ENCODE measurements around the gene NPNT.

The NPNT gene

GRCh38 chr4:105967058-105967658 is 71.9 kb downstream of the NPNT start:
- Mint-ChIP-seq H3K4me3 (peak overlapping the region; percentile 12 to 59 (median 26)), H3K27ac (peak overlapping the region; percentile 84 to 93 (median 87)), H3K36me3 (ENCODE audit: low read depth) (peaks cover 13% of the 10 kb centered on the region), H3K27me3 (ENCODE audit: low read depth) (peaks cover 3% of the 10 kb centered on the region), H3K4me1 (peaks cover 65% of the 10 kb centered on the region), H3K9me3 (no peaks in the 10 kb centered on the region)
- TF ChIP-seq, protein P1, sequence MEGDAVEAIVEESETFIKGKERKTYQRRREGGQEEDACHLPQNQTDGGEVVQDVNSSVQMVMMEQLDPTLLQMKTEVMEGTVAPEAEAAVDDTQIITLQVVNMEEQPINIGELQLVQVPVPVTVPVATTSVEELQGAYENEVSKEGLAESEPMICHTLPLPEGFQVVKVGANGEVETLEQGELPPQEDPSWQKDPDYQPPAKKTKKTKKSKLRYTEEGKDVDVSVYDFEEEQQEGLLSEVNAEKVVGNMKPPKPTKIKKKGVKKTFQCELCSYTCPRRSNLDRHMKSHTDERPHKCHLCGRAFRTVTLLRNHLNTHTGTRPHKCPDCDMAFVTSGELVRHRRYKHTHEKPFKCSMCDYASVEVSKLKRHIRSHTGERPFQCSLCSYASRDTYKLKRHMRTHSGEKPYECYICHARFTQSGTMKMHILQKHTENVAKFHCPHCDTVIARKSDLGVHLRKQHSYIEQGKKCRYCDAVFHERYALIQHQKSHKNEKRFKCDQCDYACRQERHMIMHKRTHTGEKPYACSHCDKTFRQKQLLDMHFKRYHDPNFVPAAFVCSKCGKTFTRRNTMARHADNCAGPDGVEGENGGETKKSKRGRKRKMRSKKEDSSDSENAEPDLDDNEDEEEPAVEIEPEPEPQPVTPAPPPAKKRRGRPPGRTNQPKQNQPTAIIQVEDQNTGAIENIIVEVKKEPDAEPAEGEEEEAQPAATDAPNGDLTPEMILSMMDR (IDR thresholded peaks at IDR 0.05; ENCODE audit: unreplicated experiment in 3 of 3) = no peak

- Mint-ChIP-seq H3K27me3 (ENCODE audit: low read depth) (peaks cover 3% of the 10 kb centered on the region), H3K36me3 (ENCODE audit: low read depth) (peaks cover 7% of the 10 kb centered on the region), H3K4me1 (peaks cover 52% of the 10 kb centered on the region), H3K4me3 (no peak overlapping the region), H3K9me3 (no peaks in the 10 kb centered on the region), H3K27ac (no peak overlapping the region)
- TF ChIP-seq, protein P1 (IDR thresholded peaks at IDR 0.05; ENCODE audit: unreplicated experiment in 3 of 3) = no peak
Observed at GRCh38 chr4:105969575-105969974, 74.3 kb downstream of the NPNT start.

DNA sequence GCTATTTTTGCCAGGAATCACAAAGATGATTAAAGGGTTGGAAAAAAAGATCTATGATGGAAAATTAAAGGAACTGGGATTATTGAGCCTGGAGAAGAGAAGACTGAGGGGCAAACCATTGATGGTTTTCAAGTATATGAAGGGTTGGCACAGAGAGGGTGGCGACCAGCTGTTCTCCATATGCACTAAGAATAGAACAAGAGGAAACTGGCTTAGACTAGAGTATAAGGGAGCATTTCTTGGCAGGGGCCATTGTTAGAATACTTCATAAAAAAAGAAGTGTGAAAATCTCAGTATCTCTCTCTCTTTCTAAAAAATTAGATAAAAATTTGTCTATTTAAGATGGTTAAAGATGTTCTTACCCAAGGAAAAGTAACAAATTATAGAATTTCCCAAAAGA is 75.1 kb downstream of the NPNT start:
- H3K36me3 Mint-ChIP-seq (ENCODE audit: low read depth) = peaks cover 7% of the 10 kb centered on the region
- no peak overlapping the region for H3K4me3 Mint-ChIP-seq
- peak overlapping the region in 1 of 3 experiments; percentile 66 for H3K27ac Mint-ChIP-seq
- H3K4me1 Mint-ChIP-seq = peaks cover 47% of the 10 kb centered on the region
- TF ChIP-seq, protein P1 (IDR thresholded peaks at IDR 0.05; ENCODE audit: unreplicated experiment in 3 of 3) = no peak
- no peaks in the 10 kb centered on the region for H3K9me3 Mint-ChIP-seq
- H3K27me3 Mint-ChIP-seq (ENCODE audit: low read depth) = peaks cover 3% of the 10 kb centered on the region

GRCh38 chr4:105971036-105971435 is 75.8 kb downstream of the NPNT start:
- TF ChIP-seq, protein P1 (IDR thresholded peaks at IDR 0.05; ENCODE audit: unreplicated experiment in 3 of 3) = no peak
- Mint-ChIP-seq H3K27me3 (ENCODE audit: low read depth) (peaks cover 3% of the 10 kb centered on the region), H3K4me1 (peaks cover 41% of the 10 kb centered on the region), H3K36me3 (ENCODE audit: low read depth) (peaks cover 7% of the 10 kb centered on the region), H3K27ac (peak overlapping the region in 1 of 3 experiments; percentile 50), H3K9me3 (no peaks in the 10 kb centered on the region), H3K4me3 (no peak overlapping the region)

DNA sequence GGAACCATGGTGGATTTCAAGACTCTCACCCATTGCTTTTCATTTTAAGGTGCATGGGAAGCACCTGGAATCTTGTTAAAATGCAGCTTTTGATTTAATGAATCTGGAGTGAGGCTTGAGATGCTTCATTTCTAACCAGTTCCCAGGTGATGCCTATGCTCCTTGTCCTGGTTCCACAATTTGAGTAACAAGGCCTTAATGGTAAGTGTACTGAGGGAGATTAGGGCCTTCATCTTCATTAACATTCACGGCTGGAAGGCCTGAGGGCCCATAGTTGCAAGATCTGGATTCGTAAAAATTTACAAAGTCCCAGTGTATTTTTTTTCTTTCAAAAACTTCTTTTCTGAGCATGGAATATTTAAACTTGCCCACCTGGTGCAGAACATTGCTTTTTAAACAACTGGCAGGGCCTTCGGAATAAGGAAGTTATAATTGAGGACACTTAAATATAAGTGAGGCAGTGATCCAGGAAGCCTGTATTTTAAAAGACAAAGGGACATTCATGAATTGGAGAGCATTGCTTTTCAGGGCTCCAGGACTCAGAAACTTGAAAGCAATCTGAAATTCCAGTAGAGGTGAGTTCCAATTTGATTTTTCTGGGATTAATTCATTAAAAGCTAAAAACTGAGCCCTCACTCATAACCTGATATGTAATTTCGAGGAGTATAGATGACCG is 77.8 kb downstream of the NPNT start:
- H3K9me3 Mint-ChIP-seq = peaks cover 3% of the 10 kb centered on the region
- no peak overlapping the region for H3K4me3 Mint-ChIP-seq
- peaks cover 11% of the 10 kb centered on the region for H3K36me3 Mint-ChIP-seq (ENCODE audit: low read depth)
- TF ChIP-seq, protein P1 (IDR thresholded peaks at IDR 0.05; ENCODE audit: unreplicated experiment in 3 of 3) = no peak
- no peaks in the 10 kb centered on the region for H3K27me3 Mint-ChIP-seq (ENCODE audit: low read depth)
- H3K27ac Mint-ChIP-seq = no peak overlapping the region
- H3K4me1 Mint-ChIP-seq = peaks cover 34% of the 10 kb centered on the region

DNA sequence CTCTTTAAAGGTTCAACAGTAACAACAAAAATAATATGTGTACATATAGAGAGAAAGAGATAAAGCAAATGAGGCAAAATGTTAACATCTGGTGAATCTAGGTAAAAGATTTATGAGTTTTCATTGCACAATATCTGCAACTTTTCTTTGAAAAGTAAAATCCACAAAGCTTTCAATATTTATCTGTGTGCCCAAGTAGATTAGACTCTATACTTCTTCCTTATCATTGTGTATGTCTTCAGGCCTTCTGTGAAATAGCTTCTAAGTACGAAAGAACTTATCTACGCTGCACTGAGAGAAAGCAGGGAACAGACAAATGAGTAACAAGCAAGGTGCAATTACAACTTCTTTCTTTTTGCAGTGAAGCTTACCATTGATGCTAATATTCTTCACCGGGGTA is 81.6 kb downstream of the NPNT start:
- Mint-ChIP-seq H3K27me3 (ENCODE audit: low read depth) (no peaks in the 10 kb centered on the region), H3K27ac (peak overlapping the region in 1 of 3 experiments; percentile 41), H3K4me3 (no peak overlapping the region), H3K4me1 (peaks cover 7% of the 10 kb centered on the region), H3K9me3 (peaks cover 10% of the 10 kb centered on the region), H3K36me3 (ENCODE audit: low read depth) (peaks cover 7% of the 10 kb centered on the region)
- TF ChIP-seq, protein P1 (IDR thresholded peaks at IDR 0.05; ENCODE audit: unreplicated experiment in 3 of 3) = no peak

Measured in nephron (organoid).